Measurements from ENCODE around the gene CRYBA1. TPM values are rescaled to one million over a fixed set of nuclear protein-coding genes. Genes with fewer than 3 reads are reported as not detected.
"Not testable (repeated sequence)": the region's sequence is repeated elsewhere in the genome, so short reads cannot be mapped to it uniquely, and the experiment has no call there.

Gene CRYBA1
- total RNA-seq, 1 donor: not detected

- TF ChIP-seq CTCF (IDR thresholded peaks at IDR 0.05; ENCODE audit: insufficient read depth, low read length): no peak
- H3K4me3 ChIP-seq (ENCODE audit: low read depth, low read length): no peak overlapping the region
- no peak for DNase-seq (ENCODE audit: low read depth)
Measured at GRCh38 chr17:29255926-29256522, 9.4 kb downstream of the CRYBA1 start.

- DNase-seq (ENCODE audit: low read depth): peak; percentile 45
- TF ChIP-seq CTCF (IDR thresholded peaks at IDR 0.05; ENCODE audit: insufficient read depth, low read length): no peak
Measured at GRCh38 chr17:29256735-29257466, 10.2 kb downstream of the CRYBA1 start.

GRCh38 chr17:29257756-29258155, 11.1 kb downstream of the CRYBA1 start:
- H3K4me3 ChIP-seq (ENCODE audit: low read depth, low read length): no peak overlapping the region
- no peak for TF ChIP-seq CTCF (IDR thresholded peaks at IDR 0.05; ENCODE audit: insufficient read depth, low read length)
- peak; percentile 66 for DNase-seq (ENCODE audit: low read depth)

More at GRCh38 chr17:29256735-29257466, 10.2 kb downstream of the CRYBA1 start:
- H3K4me3 ChIP-seq (ENCODE audit: low read depth, low read length): no peak overlapping the region

GRCh38 chr17:29263916-29264315, 17.3 kb downstream of the CRYBA1 start:
- H3K4me3 ChIP-seq (ENCODE audit: low read depth, low read length): no peak overlapping the region
- TF ChIP-seq CTCF (IDR thresholded peaks at IDR 0.05; ENCODE audit: insufficient read depth, low read length): no peak
- DNase-seq (ENCODE audit: low read depth): no peak

DNA sequence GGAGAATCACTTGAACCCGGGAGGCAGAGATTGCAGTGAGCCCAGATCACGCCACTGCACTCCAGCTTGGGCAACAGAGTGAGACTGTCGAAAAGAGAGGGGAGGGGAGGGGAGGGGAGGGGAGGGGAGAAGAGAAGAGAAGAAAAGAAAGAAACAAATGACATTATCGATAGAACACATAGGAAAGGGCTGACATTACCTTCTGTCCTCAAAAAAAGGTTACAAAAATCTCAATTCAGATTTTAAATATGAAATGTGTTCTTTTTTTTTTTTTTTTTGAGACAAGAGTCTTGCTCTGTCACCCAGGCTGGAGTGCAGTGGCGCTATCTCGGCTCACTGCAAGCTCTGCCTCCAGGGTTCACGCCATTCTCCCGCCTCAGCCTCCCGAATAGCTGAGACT, 25.3 kb downstream of the CRYBA1 start:
- not testable (repeated sequence) for DNase-seq (ENCODE audit: low read depth); H3K4me3 ChIP-seq (ENCODE audit: low read depth, low read length)

GRCh38 chr17:29273924-29274323, 27.3 kb downstream of the CRYBA1 start:
- TF ChIP-seq CTCF (IDR thresholded peaks at IDR 0.05; ENCODE audit: insufficient read depth, low read length): no peak
- no peak for DNase-seq (ENCODE audit: low read depth)
- H3K4me3 ChIP-seq (ENCODE audit: low read depth, low read length): no peak overlapping the region

GRCh38 chr17:29278692-29279091, 32.0 kb downstream of the CRYBA1 start:
- no peak for DNase-seq (ENCODE audit: low read depth)
- no peak for TF ChIP-seq CTCF (IDR thresholded peaks at IDR 0.05; ENCODE audit: insufficient read depth, low read length)
- H3K4me3 ChIP-seq (ENCODE audit: low read depth, low read length): no peak overlapping the region

Measured in fibroblast of the aortic adventitia (primary cell).